ENCODE data around the gene WNT5A.

GRCh38 chr3:55484801-55485791, 2.0 kb downstream of the WNT5A start:
- peak in 2 of 3 experiments; percentile 39 to 96 for TF ChIP-seq CTCF (IDR thresholded peaks at IDR 0.05)
- no peak for TF ChIP-seq POLR2A (IDR thresholded peaks at IDR 0.05; ENCODE audit: low read depth)
- TF ChIP-seq POLR2AphosphoS5 (IDR thresholded peaks at IDR 0.05) = peak in 1 of 2 donors; percentile 32

Measured in esophagus muscularis mucosa (tissue), 3 donors.